Measurements from ENCODE around the gene HSPA2.

Gene HSPA2

DNA sequence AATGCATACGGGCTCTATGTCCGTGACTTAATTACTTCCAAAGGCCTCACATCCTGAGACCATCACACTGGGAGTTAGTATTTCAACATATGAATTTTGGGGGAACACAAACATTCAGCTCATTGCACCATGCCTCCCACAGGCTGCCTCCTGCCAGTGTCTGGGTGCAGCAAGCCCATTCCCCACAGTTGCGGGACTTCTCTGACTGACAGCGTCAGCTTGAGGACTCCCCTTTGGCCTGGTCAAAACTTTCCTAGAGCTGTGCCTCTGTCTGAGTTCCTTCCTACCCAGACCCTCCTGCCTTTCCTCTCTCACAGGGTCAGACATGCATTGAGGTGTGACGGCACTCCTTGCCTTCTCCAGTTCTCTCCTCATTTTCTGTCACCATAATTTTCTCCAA is 36.7 kb downstream of the HSPA2 start:
- H3K4me3 ChIP-seq (ENCODE audit: low read depth, low read length): no peak overlapping the region
- TF ChIP-seq, protein P1, sequence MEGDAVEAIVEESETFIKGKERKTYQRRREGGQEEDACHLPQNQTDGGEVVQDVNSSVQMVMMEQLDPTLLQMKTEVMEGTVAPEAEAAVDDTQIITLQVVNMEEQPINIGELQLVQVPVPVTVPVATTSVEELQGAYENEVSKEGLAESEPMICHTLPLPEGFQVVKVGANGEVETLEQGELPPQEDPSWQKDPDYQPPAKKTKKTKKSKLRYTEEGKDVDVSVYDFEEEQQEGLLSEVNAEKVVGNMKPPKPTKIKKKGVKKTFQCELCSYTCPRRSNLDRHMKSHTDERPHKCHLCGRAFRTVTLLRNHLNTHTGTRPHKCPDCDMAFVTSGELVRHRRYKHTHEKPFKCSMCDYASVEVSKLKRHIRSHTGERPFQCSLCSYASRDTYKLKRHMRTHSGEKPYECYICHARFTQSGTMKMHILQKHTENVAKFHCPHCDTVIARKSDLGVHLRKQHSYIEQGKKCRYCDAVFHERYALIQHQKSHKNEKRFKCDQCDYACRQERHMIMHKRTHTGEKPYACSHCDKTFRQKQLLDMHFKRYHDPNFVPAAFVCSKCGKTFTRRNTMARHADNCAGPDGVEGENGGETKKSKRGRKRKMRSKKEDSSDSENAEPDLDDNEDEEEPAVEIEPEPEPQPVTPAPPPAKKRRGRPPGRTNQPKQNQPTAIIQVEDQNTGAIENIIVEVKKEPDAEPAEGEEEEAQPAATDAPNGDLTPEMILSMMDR (IDR thresholded peaks at IDR 0.05; ENCODE audit: low read depth, low read length): no peak

DNA sequence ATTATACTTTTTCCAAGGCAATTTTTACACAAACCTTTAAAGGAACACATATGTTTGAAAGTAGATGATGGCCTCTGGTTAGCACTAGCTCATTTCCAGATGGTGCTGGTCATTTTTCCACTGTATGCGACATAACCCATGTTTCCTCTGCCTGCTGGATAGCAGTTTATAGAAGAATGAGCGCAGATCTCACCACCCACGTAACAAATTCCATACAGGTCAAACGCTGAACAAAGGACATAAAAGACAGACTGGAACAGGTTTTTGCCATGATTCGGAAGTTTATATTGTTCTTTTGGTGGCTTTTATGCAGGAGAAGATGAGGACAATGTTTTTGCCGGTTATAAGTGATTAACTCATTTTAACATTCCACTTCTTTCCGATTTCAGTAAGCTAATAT is 39.9 kb downstream of the HSPA2 start:
- TF ChIP-seq, protein P1 (IDR thresholded peaks at IDR 0.05; ENCODE audit: low read depth, low read length): no peak
- no peak overlapping the region for H3K4me3 ChIP-seq (ENCODE audit: low read depth, low read length)

DNA sequence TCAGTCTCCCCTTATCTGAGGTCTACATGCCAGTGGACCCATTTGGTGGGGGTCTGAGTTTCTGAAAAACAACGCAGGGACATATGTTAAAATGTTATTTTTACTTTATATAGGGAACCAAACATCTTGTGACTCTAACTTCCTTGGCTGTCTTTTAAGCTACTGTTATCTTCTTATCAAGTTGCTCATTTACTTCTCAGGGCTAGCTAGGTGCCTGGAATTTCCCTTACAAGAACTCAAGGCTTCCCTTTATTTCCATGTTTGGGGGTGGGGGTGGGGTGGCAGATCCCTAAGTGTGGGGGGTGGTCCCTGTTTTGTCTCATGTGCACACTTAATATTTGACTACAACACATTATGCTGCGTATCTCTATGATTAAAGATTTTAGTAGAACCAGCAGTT is 40.8 kb downstream of the HSPA2 start:
- TF ChIP-seq, protein P1 (IDR thresholded peaks at IDR 0.05; ENCODE audit: low read depth, low read length): no peak
- no peak overlapping the region for H3K4me3 ChIP-seq (ENCODE audit: low read depth, low read length)

DNA sequence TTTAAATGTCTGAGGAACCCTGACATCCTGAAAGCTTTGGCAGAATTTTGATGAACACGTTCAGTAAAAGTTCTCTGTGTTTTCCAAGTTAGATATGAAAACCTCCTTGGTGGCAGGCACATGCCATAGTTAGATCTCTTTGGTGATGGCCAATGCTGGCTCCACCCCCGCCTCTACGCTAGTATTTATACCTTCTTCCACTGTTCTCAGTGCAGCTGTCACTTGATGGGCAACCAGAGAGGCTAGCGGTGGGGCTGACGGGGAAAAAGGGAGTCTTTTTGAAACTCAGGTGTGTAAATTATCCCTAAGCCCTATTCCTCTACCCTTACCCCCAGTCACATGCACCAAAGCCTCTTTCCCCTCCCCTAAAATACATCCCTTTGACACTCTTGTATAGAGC is 41.3 kb downstream of the HSPA2 start:
- H3K4me3 ChIP-seq (ENCODE audit: low read depth, low read length): no peak overlapping the region
- TF ChIP-seq, protein P1 (IDR thresholded peaks at IDR 0.05; ENCODE audit: low read depth, low read length): no peak

DNA sequence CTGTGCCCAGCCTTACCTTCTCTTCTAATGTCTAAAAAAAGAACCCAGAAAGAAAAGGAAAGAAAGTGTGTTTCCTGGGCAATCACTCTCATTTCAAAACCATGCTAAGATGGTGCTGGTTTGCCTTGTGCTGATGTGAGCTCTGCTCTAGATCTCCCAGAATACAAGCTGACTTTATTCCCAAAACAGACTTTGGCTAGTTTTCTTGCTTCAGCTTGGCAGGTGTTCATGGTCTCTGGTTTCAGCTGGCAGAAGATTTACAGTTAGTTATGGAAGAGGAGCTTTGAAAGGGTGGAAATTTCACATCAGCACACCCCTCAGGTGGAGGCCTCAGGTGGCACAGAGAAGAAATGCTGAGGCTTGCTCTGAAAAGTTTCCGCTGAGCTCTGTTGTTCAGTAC is 43.6 kb downstream of the HSPA2 start:
- no peak overlapping the region for H3K4me3 ChIP-seq (ENCODE audit: low read depth, low read length)
- TF ChIP-seq, protein P1 (IDR thresholded peaks at IDR 0.05; ENCODE audit: low read depth, low read length): no peak

DNA sequence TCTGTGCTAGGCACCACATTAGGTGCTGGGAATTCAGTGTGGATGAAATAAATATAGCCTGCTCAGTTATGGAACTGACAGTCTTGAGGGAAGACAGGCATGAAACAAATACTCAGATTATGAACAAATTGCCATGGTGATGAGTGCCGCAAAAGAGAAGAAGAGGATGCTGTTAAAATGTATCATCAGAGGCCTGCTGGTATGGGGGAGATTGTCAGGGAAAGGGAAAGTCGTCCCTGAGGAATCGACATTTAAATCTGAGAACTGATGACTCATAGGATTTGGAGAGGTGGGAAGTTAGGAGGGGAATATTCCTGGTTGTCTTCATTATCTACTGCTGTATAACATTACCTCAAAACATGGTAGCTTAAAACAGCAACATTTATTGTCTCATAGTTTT is 51.3 kb downstream of the HSPA2 start:
- H3K4me3 ChIP-seq (ENCODE audit: low read depth, low read length): no peak overlapping the region
- TF ChIP-seq, protein P1 (IDR thresholded peaks at IDR 0.05; ENCODE audit: low read depth, low read length): no peak
